ENCODE data around the gene CCDC187. TPM values are rescaled to one million over a fixed set of nuclear protein-coding genes. Genes with fewer than 3 reads are reported as not detected.

CCDC187 gene
- total and polyA plus RNA-seq, 2 of the 13 experiments (the other 11 are each of a cell fraction or from before 2014, with no cell fraction given), result 0.03 to 0.13 TPM

GRCh38 chr9:136260936-136261472 lies 42.9 kb downstream of the CCDC187 start (continued):
- TF ChIP-seq TBL1XR1 (IDR thresholded peaks at IDR 0.05; ENCODE audit: borderline replicate concordance, low read length, partially characterized antibody), result no peak
- no peak for TF ChIP-seq SYNCRIP (IDR thresholded peaks at IDR 0.05; ENCODE audit: insufficient read depth, low read depth, low read length)
- TF ChIP-seq MIXL1 (CRISPR knock-in tag; IDR thresholded peaks at IDR 0.05), result no peak
- TF ChIP-seq ZNF816 (CRISPR knock-in tag; IDR thresholded peaks at IDR 0.05; ENCODE audit: borderline replicate concordance), result no peak
- no peak for TF ChIP-seq CREBL2 (CRISPR knock-in tag; IDR thresholded peaks at IDR 0.05; ENCODE audit: borderline replicate concordance)
- no peak for TF ChIP-seq ZNF496 (CRISPR knock-in tag; IDR thresholded peaks at IDR 0.05; ENCODE audit: insufficient replicate concordance)
- no peak for TF ChIP-seq ZNF83 (CRISPR knock-in tag; IDR thresholded peaks at IDR 0.05; ENCODE audit: borderline replicate concordance)
- TF ChIP-seq, protein P1, sequence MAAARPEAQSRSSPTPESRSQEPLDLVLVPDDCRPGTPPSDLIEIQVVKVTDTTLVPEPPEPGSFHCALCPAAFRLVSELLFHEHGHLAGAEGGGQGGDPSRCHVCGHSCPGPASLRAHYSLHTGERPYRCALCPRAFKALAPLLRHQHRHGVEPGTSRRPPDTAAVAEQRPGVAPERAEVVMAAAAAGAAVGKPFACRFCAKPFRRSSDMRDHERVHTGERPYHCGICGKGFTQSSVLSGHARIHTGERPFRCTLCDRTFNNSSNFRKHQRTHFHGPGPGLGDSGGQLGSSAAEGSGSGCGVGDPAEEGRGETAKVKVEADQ (CRISPR knock-in tag; IDR thresholded peaks at IDR 0.05; ENCODE audit: borderline replicate concordance), result no peak
- no peak for TF ChIP-seq SATB2 (CRISPR knock-in tag; IDR thresholded peaks at IDR 0.05)
- TF ChIP-seq ZNF850 (CRISPR knock-in tag; conservative IDR thresholded peaks at IDR 0.05), result no peak
- TF ChIP-seq MEIS2 (CRISPR knock-in tag; IDR thresholded peaks at IDR 0.05), result no peak

DNA sequence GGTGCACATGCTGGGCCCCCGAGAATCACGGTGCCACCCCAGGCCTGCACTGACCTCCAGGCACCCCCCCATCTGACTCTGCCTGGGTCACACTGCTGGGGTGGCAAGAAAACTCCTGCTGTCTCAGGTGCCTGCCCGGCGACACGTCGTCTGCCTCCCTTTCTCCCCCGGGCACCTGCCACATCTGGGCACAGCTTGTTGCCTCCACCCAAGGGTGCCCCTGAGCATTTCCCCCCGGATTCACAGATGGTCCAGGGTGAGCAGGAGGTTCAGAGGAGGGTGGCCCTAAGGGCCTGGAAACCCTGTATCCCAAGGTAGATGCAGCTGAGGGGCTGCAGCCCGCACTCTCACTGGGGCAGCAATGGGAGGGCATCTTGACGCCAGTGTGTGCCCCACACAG lies 43.4 kb downstream of the CCDC187 start:
- peaks cover 18% of the 10 kb centered on the region for H3K4me1 ChIP-seq (ENCODE audit: insufficient read depth, low read length)
- H4K20me1 ChIP-seq (ENCODE audit: insufficient read depth, low read length), result no peaks in the 10 kb centered on the region
- no peak for DNase-seq (ENCODE audit: low spot score)
- H3K27me3 ChIP-seq (ENCODE audit: control insufficient read depth in 1 of 2, insufficient read depth in 2 of 2, low read length in 2 of 2), result peaks cover 29 to 93% of the 10 kb centered on the region in 2 experiments
- no peak overlapping the region for H3K27ac ChIP-seq (ENCODE audit: extremely low read length, insufficient read depth, low read length)
- TF ChIP-seq MLX (CRISPR knock-in tag; IDR thresholded peaks at IDR 0.05) (no peak), ARNT (IDR thresholded peaks at IDR 0.05) (no peak), SP2 (CRISPR knock-in tag; IDR thresholded peaks at IDR 0.05) (no peak)
- no peaks in the 10 kb centered on the region for H3K9me3 ChIP-seq (ENCODE audit: low read length)
- WGBS (ENCODE audit: low lambda C conversion rate), result 0% methylated on average over 1 of the region's 10 CpGs
- ChIA-PET POLR2A (no interaction called here), CTCF (ENCODE audit: low intra/inter-chr PET ratio, low total read pairs) (no interaction called here)
- no TSS peak for BruUV-seq (replicated peaks)
- H3K9ac ChIP-seq (ENCODE audit: insufficient read depth, low read depth, low read length), result no peak overlapping the region
- in situ Hi-C loops (cut with HindIII; ENCODE audit: extremely low pct_ligation_motif_present, low pct_unique_long_range_greater_than_20kb), result loop anchor here (25.0 kb wide), 1 partner anchor 273 kb away; no protein-coding TSS in a partner anchor
- H3K4me3 ChIP-seq (replicated peaks in 1 of 3; ENCODE audit: insufficient read depth in 1 of 3, low read depth in 2 of 3, low read length in 3 of 3), result no peak overlapping the region
- H3K4me2 ChIP-seq (ENCODE audit: low read depth, low read length), result no peak overlapping the region
- H2AFZ ChIP-seq (ENCODE audit: low read length), result no peak overlapping the region
- no peak for ATAC-seq
- intact Hi-C loops (cut with micrococcal nuclease; ENCODE audit: unreplicated experiment), result no loop called here
- FAIRE-seq, result no peak
- H3K79me2 ChIP-seq (ENCODE audit: insufficient read depth, low read length), result no peaks in the 10 kb centered on the region
- H3K36me3 ChIP-seq (replicated peaks in 1 of 2; ENCODE audit: control insufficient read depth in 1 of 2, insufficient read depth in 2 of 2, low read length in 2 of 2), result no peaks in the 10 kb centered on the region
